Lung (tissue), 12 donors: ENCODE measurements around the gene GLCCI1. TPM values are rescaled to one million over a fixed set of nuclear protein-coding genes. Genes with fewer than 3 reads are reported as not detected.

Experiments
- ATAC-seq: fragments of 200-7000 bp; cut with Tn5 transposase; one replicate; pipeline ENCODE4 v1.9.1; 2020; ENCODE audit warnings: moderate number of reproducible peaks; ENCODE audit not compliant: insufficient read depth, low FRiP score
- DNase-seq, 3 donors: peaks; one replicate each; pipeline ENCODE4 v3.0.0-alpha.2; 2013 to 2017
- H3K27ac ChIP-seq, 2 donors: one replicate each; pipeline ENCODE4 v1.5.1; 2013; ENCODE audit warnings: mild to moderate bottlenecking in 2 of 2, moderate library complexity in 2 of 2, control low read depth in 1 of 2, inconsistent platforms in 1 of 2, low read depth in 1 of 2, low read length in 1 of 2
- H3K27me3 ChIP-seq, 3 donors: one replicate each; pipeline ENCODE4 v1.5.1; 2013; ENCODE audit warnings: low read length in 2 of 3; ENCODE audit not compliant: control insufficient read depth in 3 of 3, insufficient read depth in 3 of 3
- H3K36me3 ChIP-seq, 4 donors: one replicate each; pipeline ENCODE4 v1.5.1; 2013; ENCODE audit warnings: low read length in 4 of 4, mild to moderate bottlenecking in 1 of 4, moderate library complexity in 1 of 4; ENCODE audit not compliant: control insufficient read depth in 4 of 4, insufficient read depth in 4 of 4
- H3K4me1 ChIP-seq, 5 donors: one replicate each; pipeline ENCODE4 v1.5.1; 2013; ENCODE audit warnings: low read length in 5 of 5, mild to moderate bottlenecking in 2 of 5, moderate library complexity in 1 of 5; ENCODE audit not compliant: control insufficient read depth in 5 of 5, insufficient read depth in 5 of 5
- H3K4me3 ChIP-seq: one replicate; pipeline ENCODE4 v1.5.1; 2013; ENCODE audit warnings: mild to moderate bottlenecking, control low read depth, moderate library complexity
- H3K9ac ChIP-seq, 2 donors: one replicate each; pipeline ENCODE4 v1.5.1; 2013; ENCODE audit warnings: low read length in 2 of 2, control low read depth in 1 of 2; ENCODE audit not compliant: insufficient read depth in 1 of 2
- H3K9me3 ChIP-seq, 4 donors: one replicate each; pipeline ENCODE4 v1.5.1; 2013; ENCODE audit warnings: low read length in 3 of 4, mild to moderate bottlenecking in 1 of 4, moderate library complexity in 1 of 4; ENCODE audit not compliant: control insufficient read depth in 4 of 4, insufficient read depth in 3 of 4
- WGBS, 2 donors: extraction: QIAGEN DNeasy Blood & Tissue Kit; methylation state at CpG; one replicate each; pipeline ENCODE4 v1.1.7; 2013; 5-methylcytosine and 5-hydroxymethylcytosine counted together
- polyA plus RNA-seq, 2 donors: library from polyadenylated mRNA; stranded (reverse); fragments of 200-250 nt; gene quantifications; one replicate each; pipeline ENCODE4 v1.2.1, GENCODE V29; 2013
- total RNA-seq, 2 donors: library from RNA; depleted of rRNA in 1 of 2; stranded (reverse); fragments of >200 nt in 1 of 2; gene quantifications; one replicate each; pipeline ENCODE4 v1.2.1, GENCODE V29; 2014 to 2021
- TF ChIP-seq, protein P1 (sequence below): IDR thresholded peaks from 2 replicates; pipeline ENCODE4 v1.5.1; 2012; ENCODE audit warnings: mild to moderate bottlenecking; ENCODE audit errors: control extremely low read depth, extremely low read depth
- donor health status: control.
- donor health status: control.
- donor health status: Bipolar disorder and iron deficiency.
- donor health status: healthy.
- donor health status: DM: yes; HTN: yes; CAD: no.

The GLCCI1 gene
- total and polyA plus RNA-seq, 4 donors, result 2.5 to 60.2 (median 21.0) TPM

DNA sequence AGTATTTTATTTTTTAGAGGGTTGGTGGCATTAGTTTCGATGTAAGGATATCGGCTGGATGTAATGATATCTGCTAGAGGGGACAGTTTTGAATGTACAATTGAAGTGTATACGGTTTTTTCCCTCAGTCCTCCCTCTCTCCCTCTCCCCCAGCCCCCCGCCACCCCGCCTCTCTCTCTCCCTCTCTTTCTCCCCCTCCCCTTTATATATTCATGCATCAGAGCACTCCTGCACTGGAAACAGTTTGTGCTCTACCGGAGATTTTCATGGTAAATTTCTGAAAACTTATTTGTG is 1.6 kb downstream of the GLCCI1 start:
- 0 to 2% methylated on average over 6 of the region's 6 CpGs for WGBS, 2 donors
- ATAC-seq (no peak), DNase-seq (peak in 2 of 3 donors; percentile 42 to 52)
- peaks cover 0 to 19% (median 8%) of the 10 kb centered on the region in 5 donors for H3K4me1 ChIP-seq
- H3K27ac ChIP-seq, result peak overlapping the region in 1 of 2 donors; percentile 99
- H3K9me3 ChIP-seq, result no peaks in the 10 kb centered on the region
- no peaks in the 10 kb centered on the region for H3K27me3 ChIP-seq
- peak overlapping the region; percentile 92 for H3K4me3 ChIP-seq
- TF ChIP-seq, protein P1, sequence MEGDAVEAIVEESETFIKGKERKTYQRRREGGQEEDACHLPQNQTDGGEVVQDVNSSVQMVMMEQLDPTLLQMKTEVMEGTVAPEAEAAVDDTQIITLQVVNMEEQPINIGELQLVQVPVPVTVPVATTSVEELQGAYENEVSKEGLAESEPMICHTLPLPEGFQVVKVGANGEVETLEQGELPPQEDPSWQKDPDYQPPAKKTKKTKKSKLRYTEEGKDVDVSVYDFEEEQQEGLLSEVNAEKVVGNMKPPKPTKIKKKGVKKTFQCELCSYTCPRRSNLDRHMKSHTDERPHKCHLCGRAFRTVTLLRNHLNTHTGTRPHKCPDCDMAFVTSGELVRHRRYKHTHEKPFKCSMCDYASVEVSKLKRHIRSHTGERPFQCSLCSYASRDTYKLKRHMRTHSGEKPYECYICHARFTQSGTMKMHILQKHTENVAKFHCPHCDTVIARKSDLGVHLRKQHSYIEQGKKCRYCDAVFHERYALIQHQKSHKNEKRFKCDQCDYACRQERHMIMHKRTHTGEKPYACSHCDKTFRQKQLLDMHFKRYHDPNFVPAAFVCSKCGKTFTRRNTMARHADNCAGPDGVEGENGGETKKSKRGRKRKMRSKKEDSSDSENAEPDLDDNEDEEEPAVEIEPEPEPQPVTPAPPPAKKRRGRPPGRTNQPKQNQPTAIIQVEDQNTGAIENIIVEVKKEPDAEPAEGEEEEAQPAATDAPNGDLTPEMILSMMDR, result no peak
- peak overlapping the region in 1 of 2 donors; percentile 97 for H3K9ac ChIP-seq
- no peaks in the 10 kb centered on the region for H3K36me3 ChIP-seq

DNA sequence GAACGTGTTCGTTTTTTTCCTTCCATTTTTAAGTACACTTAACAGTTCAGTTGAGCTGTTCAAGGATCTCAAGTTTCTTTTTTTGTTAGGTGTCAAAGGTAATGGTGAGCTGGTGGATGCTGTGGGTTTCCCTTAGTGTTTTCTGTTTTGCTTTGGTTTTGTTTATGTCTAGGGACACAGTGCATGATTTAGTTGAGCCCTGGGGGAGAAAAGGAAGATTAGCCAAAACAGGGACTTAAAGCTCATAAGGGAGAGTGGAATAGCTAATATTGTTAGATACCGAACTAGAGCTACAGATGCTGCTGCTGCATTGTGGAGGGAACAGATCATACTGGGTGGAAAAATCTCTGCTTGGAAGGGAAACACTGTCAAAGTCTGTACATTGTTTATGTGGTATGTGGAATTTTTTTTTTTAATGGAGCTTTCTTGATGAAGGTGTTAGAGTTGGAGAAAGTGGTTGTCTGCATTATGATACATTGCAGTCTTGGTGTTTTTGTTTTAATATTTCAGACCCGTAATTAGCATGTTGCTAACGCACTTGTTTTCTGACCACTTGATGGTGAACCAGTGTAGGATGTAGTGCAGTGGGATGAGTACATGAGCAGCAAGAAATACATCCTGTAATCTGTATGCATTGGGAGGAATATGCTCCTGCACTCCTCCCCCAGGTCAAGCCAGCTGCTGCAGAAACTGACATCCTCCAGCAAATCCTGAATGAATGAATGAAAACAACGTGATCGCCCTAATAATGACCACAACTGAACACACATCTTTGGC is 2.1 kb downstream of the GLCCI1 start:
- Histone ChIP-seq H3K36me3 (no peaks in the 10 kb centered on the region), H3K9me3 (no peaks in the 10 kb centered on the region), H3K9ac (peak overlapping the region in 1 of 2 donors; percentile 88), H3K4me3 (peak overlapping the region; percentile 31), H3K27ac (peak overlapping the region in 1 of 2 donors; percentile 39), H3K27me3 (no peaks in the 10 kb centered on the region), H3K4me1 (peaks cover 0 to 19% (median 8%) of the 10 kb centered on the region in 5 donors)
- WGBS, 2 donors, result 19 to 25% methylated on average over 7 of the region's 7 CpGs
- ATAC-seq (no peak), DNase-seq (peak in 2 of 3 donors; percentile 46 to 54)
- TF ChIP-seq, protein P1, result no peak

GRCh38 chr7:7971308-7972040 is 2.9 kb downstream of the GLCCI1 start:
- H3K9ac ChIP-seq, result peak overlapping the region in 1 of 2 donors; percentile 42
- peaks cover 0 to 19% (median 8%) of the 10 kb centered on the region in 5 donors for H3K4me1 ChIP-seq
- TF ChIP-seq, protein P1, result no peak
- no peaks in the 10 kb centered on the region for H3K36me3 ChIP-seq
- no peak overlapping the region for H3K27ac ChIP-seq
- DNase-seq, result peak in 2 of 3 donors; percentile 12 to 13
- WGBS, 2 donors, result 69 to 81% methylated on average over 9 of the region's 9 CpGs
- H3K27me3 ChIP-seq, result no peaks in the 10 kb centered on the region
- H3K4me3 ChIP-seq, result no peak overlapping the region
- no peak for ATAC-seq
- no peaks in the 10 kb centered on the region for H3K9me3 ChIP-seq
